DMS114 treated with DMSO at 0.1 percent for 48 hours (cell line): ENCODE data around the gene RIT1.

Source experiments
- DNase-seq: peaks from one replicate; lab custom pipeline; 2025; ENCODE audit not compliant: unreplicated experiment; lab: John Stamatoyannopoulos, UW

The RIT1 gene, protein sequence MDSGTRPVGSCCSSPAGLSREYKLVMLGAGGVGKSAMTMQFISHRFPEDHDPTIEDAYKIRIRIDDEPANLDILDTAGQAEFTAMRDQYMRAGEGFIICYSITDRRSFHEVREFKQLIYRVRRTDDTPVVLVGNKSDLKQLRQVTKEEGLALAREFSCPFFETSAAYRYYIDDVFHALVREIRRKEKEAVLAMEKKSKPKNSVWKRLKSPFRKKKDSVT

DNA sequence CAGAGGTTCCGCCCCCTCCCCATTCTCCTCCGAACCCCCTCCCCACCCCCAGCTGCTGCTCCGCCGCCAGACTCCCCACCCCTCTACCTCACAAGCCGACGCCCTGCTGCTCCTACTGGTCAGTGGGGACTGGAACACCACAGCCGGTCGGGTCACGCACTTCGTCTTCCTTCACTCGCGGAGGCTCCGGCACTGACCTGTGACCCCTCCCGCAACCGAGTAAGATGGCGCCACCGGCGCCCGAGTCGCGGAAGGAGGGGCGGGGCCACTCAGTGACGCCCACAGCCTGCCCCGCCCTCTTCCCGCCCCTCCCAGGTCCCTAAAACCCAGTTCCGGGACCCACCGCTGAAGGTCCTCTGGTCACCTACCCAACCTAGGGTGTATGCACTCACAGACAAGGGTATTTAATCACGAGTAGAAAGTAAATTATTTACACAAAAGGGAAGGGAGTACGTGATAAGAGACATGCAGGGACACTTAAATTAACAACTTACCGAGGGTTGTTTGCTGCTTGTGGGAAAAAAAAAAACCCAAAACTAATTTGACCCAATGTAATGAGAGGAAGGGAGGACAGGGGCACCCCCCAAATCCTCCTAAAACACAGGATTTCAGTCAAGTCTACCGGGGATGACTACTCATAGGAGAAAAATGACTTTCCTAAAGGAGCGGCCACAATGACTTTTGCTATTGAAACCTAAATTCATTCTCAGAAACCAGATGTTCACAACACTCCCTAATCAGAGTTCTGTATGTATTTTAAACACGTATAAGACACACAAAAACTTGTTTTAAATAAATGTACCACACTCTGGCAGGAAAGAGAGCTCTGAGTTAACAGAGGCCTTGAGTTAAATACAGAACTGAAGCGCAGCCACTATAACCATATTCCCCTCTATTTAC lies at the start of gene RIT1:
Gene RIT1, minus strand, starts transcription at position 194 of the 900 bp plus-strand sequence. CDS start 588 bp downstream, outside the sequence.
- DNase-seq: peak; percentile 78

DNA sequence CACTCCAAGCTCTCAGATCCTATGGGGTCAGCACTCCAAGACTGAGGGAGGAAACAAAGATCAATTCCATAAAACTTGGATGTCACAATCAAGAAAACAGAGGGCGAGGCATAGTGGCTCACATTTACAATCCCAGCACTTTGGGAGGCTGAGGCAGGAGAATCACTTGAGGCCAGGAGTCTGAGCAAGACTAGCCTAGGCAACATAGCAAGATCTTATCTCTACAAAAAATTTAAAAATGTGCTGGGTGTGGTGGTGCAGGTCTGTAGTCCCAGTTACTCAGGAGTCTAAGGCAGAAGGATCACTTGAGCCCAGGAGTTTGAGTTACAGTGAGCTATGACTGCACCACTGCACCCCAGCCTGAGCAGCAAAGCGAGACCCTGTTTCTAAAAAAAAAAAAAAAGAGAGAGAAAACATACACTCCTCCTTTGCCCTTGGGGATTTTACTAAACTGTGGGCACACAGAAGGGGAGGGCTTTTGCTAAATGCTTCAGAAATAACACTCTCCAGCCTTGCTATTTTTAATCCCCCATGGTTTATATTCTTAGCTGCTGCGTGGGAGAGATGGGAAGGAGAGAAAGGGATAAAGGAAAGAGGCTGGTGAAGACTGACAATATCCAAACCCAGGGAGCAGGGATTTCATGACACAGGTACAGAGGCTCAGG lies 49.1 kb upstream of the RIT1 start:
- no peak for DNase-seq

GRCh38 chr1:155957411-155957915 lies 46.3 kb upstream of the RIT1 start:
- no peak for DNase-seq

DNA sequence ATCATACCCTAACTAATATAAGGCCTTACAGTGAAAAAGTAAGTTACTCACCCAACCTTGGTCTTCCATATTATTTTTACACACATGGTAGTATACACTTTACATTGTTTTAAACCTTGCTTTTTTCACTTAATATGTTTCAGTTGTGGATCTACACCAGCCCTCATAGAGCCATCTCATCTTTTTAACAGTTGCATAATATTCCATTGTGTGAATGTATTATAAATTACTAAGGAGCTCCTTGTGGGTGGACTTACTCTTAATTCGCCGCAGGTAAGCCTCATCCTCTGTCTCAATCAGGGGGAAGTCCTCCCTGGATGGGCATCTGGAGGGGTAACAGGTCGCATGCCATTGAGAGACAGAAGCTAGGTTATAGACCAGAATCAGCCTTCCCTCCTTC lies 43.5 kb upstream of the RIT1 start:
- DNase-seq: no peak

DNA sequence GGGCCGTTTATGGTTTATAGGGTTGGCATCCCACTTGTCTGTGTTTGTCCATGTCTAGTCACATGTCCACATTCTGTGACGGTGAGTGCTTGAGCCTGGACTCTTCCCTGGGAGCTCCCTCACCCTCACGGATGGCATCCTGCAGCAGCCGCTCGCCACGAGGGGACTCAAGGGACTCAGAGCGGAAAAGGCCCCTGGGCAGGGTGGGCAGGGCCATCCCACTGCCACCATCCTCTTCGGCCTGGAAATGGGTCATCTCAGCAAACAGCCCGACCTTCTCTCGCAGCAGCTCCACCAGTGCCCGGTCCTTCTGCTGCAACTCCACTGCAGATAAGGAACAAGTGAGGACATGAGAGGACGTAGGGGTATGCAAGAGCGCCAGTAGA lies 41.3 kb upstream of the RIT1 start:
- no peak for DNase-seq

DNA sequence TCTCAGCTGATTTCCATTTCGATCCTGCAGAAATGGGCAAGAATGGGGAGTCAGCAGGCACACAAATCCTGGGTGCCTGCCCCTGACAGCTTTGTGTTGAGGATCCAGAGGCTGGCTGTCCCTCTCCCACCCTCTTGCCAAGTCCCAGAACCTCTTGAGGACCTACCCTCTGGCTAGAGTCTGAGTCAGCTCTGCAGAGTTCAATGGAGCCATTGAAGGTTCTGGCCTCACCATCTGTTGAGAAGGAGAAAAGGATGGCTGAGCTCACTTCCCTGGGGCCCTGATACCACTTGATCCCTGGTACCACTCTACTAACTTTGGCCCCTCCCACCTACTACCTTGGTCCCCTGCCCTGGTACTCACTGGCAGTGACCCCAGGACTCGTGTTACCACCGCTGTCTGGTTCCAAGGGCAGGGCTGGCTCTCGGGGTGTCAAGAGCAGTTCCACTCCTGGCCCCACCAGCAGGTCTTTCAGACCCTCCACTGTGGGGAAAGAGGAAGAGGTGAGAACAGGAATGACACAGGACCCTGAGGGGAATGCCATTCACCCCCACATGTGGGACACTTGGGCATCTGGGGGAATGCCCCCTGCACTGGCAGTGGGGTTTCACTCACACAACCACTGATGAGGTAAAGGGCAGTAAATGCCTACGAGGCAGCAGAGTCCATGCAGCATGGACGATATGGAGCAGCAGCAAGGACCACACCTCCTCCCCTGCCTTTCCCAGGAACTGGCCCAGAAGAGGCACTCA lies 40.8 kb upstream of the RIT1 start:
- no peak for DNase-seq

DNA sequence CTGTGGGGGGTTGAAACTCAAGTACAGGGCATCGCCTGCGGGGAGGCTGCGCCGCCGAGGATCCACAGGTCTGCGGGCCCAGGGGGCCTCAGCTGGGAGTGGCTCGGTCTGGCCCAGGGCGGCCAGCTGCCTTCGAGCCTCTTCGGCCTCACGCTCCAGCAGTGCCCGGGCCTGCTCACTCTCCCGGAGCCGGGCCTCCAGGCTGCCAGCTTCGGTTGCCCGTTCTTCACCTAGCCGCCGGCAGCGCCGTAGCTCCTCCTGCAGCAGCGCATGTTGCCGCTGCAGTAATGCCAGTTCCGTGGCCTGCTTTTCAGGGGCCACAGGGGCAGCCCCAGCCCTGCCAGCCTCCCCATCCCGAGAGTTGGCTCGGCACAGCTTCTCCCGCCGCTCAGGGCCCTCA lies 39.7 kb upstream of the RIT1 start:
- no peak for DNase-seq

DNA sequence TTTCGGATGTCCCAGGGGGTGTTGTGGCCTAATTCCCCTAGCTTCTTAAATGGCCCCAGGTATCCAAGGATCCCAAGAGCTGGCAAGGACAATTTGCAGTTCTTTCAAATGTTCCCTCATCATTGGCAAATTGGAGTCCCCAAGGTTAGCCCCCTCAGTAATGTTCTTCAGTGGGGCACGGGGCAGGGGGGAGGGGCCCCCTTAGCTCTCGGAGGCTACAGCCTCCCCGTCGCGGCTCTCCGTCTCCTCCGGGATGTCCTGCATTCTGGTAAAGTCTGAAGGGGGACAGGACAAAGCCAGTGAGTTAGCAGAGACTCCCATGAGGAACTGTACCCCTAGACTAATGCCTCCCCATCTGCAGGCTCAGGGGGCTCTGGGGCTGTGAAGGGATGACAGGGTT lies 36.6 kb upstream of the RIT1 start:
- no peak for DNase-seq

GRCh38 chr1:155947292-155947691 lies 36.1 kb upstream of the RIT1 start:
- no peak for DNase-seq

DNA sequence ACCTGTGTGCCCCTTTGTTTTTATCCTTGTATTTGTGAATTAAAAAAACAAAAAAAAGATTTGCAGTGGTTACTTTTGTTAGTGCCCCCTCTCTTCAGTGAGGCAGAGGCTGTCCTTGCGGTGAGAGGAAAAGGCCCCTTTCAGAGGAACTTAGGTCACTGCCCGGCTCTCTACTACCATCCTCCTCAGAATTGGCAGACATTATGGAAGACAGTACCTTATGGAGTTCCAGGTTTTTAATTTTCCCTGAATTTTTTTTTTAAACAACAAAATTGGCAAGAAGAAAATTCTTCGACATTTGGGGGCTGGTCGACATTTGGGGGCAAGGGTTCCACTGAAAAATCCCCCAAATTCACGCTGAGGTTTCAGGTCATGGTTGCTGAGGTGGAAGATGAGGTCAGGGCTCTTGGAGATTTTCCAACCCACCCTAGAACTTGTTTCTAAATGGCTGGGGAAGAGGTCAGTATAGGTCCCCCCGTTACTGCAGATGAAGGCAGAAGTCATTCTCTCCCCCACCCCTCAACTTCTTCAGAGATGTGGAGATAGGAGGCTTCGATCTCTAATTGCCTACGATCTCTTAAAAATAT lies 35.6 kb upstream of the RIT1 start:
- no peak for DNase-seq

DNA sequence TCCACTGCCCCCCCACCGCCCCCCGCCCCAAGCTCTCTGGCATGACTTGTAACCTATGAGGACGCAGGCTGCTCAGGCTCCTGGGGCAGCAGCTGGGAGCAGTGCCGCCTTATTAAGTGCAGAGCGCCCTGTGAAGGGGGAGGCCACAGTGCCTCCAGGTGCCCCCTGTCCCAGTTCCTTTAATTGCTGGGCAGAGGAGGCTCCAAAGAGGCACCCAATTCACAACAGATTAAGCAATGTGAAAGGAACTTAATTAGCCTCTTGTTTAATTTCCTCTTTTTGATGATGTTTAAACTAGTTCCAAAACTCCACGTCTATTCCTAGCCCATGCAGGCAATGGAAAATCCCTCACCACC lies 33.3 kb upstream of the RIT1 start:
- DNase-seq: no peak

DNA sequence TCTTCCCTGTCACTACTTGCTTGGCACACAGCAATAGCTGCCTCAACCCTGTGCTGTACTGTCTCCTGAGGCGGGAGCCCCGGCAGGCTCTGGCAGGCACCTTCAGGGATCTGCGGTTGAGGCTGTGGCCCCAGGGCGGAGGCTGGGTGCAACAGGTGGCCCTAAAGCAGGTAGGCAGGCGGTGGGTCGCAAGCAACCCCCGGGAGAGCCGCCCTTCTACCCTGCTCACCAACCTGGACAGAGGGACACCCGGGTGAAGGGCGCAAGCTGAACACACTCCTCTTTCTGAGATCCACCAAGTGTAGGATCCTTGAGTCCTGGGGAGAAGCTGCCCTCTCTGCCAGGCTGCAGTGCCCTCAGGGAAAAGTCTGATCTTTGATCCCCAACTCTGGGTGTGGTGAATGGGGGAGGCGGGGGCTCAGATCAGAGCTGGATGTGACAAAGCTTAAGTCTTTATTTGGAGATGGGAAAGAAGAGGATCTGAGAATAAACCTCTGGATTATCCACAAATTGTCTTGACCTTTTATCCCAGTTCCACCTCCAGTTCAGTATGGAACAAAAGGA lies 31.5 kb upstream of the RIT1 start:
- DNase-seq: no peak

- DNase-seq: no peak
These were observed 30.8 kb upstream of the RIT1 start for GRCh38 chr1:155941845-155942531.

DNA sequence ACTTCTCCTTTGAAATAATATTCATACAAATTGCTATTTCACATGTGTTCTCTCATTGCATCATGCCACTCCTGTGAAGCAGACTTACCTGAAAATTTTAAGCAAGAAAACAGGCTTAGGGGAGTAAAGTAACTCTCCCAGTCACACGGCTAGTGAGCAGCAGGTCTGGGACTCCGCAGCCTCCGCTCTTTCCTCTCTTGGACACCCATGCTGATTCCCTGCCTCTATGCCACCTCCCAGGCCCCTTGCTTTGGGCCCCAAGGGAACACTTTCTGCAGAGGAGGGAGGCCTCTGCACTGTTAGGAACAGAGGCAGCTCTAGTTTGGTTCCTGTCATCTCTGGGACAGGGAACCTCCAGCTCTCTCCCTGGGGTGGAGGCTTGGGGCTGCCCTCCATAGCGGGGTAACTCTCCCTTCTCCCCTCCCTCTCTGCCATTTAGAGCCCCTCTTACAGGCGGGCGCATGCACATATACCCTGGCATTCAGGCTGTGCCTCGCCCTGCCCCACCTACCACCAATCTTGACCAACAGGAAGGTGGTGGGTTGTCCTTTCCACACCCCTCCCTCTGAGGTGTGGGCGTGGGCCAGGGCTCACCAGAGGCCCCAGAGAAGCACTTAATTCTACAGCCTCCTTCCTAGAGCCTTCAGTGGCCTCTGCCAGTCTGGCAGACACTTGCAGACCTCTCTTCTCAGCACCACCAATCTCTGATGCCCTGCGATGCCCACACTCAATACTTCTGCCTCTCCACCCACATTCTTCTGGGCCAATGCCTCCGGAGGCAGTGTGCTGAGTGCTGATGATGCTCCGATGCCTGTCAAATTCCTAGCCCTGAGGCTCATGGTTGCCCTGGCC lies 30.1 kb upstream of the RIT1 start, which contains the start of gene RXFP4:
Gene RXFP4, plus strand, starts transcription at position 646 of the 852 bp plus-strand sequence. Its CDS starts 72 bp downstream, at position 718.
- DNase-seq: no peak

DNA sequence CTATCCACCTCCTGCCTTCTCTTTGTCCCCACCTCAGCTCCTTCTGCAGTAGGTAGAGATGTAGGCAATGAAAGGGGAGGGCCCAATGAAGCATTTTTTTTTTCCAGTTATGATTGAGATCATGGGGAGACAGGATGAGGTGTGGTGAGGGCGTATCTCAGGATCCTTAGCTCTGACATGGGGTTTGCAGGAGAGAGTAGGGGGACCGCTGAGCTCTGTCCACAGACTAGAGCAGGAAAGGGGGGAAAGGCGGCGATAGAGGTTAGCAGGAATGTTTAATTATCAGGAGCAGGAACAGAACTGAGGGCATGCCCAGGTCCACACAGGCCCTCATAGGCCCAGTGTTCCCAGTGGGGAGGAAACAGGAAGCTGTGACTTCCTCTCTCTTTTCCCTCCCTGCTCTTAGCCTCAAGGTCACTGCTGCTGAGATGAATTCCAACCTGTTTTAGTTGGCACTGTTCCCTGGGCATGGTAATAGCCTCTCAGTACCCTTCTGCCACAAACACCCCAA lies 29.4 kb upstream of the RIT1 start:
- DNase-seq: no peak

GRCh38 chr1:155938220-155938627 lies 27.1 kb upstream of the RIT1 start:
- DNase-seq: peak; percentile 86

- peak; percentile 63 for DNase-seq
These were observed 23.9 kb upstream of the RIT1 start for GRCh38 chr1:155934936-155935590.
